ENCODE measurements around the gene SCO1.

The SCO1 gene

DNA sequence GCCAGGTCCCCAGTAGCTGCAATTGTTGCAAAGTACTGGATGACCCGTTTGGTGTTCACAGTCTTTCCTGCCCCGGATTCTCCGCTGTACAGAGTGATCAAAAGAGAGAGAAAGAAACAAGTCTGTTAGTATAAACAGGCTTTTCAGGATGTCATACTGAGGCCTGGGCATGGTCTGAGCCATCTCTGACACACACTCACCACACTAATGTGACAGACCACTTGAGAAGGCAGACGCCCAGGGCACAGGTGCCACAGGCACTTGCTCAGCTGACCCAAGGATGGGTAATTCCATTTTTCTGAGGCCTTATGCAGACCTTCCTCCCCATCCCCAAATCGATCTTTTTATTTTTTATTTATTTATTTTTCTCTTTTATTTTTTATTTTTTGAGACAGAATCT is 47.7 kb downstream of the SCO1 start:
- DNase-seq, result no peak

DNA sequence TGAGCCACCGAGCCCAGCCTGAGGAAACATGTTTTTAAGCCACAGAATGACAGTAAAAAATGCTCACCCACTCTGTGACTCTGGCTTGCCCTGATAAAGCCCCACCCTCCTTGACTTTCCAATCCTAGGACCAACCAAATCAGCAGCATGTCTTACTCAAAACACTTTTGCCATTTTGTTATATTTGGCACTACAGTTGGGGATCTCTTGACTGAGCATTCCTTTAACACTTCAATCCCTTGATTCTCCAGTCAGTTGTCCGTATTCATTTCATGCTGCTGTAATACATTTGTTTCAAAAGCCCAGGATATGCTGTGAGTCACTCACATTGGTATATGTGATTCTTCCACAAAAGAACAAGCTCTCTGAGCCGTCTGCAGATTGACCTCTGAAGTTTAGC is 48.4 kb downstream of the SCO1 start:
- no peak for DNase-seq

DNA sequence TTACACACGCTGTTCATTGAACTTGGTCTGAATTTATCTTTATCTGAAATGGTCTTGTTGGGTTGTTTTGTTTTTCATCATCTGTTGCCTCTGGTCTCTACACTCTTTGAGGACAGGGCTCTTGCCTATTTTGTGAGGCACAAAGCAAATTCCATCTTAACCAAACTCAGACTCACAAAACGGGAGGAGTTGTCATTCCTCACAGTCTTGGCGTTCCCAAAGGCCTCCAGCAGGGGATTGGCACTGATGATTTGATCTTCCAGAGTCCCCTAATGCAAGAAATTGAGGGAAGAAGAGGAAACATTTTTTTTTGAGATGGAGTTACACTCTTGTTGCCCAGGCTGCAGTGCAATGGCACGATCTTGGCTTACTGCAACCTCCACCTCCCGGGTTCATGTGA is 49.0 kb downstream of the SCO1 start:
- DNase-seq, result no peak

GRCh38 chr17:10646392-10646990 is 50.8 kb downstream of the SCO1 start:
- DNase-seq, result no peak

DNA sequence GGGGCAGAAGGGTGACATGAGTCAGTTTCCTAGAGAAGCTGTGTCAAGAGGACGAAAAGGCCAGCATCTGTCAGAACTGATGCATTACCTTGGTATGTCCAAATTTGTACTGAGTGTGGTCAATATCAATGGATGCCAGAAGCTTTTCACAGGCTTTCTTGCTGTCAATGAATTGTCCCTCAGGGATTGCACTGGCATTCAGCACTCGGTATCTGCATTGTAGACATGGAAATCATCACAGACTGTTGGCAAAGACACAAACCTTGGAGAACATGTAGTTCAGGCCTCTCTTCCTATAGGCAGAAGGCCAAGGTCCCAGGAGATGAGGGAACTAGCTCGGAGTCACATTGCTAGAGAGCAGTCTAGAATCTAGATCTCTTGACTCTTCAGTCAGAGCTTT is 56.9 kb downstream of the SCO1 start:
- no peak for DNase-seq

GRCh38 chr17:10638151-10638550 is 59.2 kb downstream of the SCO1 start:
- no peak for DNase-seq

DNA sequence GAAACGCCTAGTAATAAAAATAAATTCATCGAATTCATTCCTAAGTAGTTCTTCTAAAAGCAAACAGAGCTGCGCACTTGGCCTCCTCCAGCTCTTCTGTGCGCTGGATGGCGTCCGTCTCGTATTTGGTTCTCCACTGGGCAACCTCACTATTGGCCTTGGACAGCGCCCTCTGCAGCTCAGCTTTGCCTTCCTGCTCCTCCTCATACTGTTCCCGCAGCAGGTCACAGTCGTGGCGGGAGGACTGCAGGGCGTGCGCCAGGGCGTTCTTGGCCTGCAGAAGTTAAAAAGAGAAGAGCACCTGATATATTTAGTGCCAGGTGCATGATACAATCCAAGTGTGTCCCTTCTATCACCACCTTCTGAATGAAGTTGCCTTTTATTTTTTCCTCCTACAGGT is 62.0 kb downstream of the SCO1 start:
- DNase-seq, result no peak

- no peak for DNase-seq
These were observed 63.5 kb downstream of the SCO1 start for GRCh38 chr17:10633738-10634379.

DNA sequence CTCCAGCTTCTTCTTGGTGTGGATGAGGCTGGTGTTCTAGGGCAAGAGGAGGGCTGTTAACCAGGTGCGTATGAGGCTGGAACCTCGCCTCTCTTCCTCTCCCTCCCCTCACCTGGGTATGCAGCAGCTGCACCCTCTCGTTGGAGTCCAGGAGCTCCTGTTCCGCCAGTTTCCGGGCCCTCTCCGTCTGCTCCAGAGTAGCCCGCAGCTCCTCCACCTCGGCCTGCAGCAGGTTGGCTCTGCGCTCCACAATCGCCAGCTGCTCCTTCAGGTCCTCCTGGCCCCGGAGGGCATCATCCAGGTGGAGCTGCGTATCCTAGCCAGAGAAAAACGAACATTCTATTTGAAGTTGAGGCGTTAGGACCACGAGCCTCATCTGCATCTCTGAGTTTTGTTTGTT is 65.6 kb downstream of the SCO1 start:
- no peak for DNase-seq

DNA sequence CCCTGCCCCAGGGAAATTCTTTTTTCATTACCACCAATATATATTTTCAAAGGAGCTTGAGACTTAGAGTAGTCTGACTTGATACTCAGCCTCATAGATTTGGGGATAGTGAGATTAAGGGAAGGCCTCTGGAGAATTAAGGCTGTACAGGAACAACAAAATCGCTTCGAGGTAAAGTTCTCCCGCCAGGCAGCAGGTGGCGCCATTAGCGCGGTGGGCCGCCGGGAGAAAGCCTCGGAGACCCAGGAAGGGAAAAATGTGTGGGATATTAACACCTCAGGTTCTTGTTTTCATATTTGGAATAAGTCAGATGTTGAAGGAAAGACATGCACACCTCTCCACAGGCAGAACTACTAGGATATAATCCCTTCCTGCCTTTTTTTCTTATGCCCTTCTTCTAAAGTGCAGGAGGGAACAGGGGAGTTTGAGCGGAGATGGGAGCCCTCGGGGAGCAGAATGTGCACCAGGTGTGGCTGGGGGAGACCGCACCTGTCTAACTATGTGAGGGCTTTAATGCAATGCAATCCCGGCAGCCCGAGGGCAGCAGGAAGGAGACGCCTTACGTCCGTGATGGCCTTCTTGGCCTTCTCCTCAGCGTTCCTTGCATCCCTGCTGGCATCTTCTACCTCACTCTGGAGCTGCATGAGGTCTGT is 66.2 kb downstream of the SCO1 start:
- DNase-seq, result no peak

DNA sequence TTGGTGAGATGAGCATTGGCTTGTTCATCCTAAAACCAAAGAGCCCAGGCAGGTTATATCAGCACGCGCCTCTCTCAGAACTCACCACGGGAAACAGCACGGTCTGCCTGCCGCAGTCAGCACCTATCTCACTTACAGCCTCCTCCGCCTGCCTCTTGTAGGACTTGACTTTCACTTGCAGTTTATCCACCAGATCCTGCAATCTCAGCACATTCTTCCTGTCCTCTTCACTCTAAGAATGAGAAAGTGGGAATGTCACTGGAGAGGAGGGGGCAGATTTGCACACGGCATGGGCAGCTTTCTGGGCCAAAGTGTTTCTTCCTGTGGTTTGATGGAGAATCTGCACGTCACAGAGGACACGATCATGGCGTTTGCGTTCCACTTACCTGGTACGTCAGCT is 67.6 kb downstream of the SCO1 start:
- no peak for DNase-seq

DNA sequence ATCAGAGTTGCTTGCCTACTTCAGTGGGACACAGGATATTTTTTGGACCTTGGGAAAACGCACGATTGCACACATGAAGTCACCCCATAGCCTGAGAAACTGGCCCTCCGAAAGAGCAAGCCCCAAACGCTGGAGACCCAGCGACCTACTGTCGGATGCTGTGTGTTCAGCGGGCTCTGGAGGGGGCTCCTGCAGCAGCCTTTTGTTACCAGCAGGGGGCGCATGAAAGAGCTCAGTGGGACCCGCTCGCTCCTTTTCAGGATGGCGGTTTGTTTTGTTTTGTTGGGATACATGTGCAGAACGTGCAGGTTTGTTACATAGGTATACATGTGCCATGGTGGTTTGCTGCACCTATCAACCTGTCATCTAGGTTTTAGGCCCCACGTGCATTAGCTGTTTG is 68.6 kb downstream of the SCO1 start:
- DNase-seq, result no peak

GRCh38 chr17:10626390-10626789 is 70.9 kb downstream of the SCO1 start:
- no peak for DNase-seq

DNA sequence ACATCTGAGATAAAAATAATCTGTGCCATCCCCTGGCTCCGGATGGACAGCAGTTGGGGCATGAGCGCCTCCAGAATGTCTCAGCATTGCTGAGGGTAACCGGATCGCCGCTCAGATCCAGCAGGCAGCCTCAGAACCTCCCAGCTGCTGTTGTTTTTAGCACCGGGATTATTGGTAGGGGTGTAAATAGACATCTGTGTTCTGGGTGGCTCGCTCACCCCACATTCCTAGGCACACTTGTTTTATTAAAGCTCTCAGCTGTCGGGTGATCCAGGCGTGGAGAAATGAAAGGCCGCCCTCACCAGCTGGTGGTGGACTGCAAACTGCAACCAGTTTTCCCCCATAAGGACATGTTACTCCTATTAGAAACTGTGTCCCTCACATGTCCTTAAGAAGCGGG is 72.4 kb downstream of the SCO1 start:
- peak; percentile 84 for DNase-seq

DNA sequence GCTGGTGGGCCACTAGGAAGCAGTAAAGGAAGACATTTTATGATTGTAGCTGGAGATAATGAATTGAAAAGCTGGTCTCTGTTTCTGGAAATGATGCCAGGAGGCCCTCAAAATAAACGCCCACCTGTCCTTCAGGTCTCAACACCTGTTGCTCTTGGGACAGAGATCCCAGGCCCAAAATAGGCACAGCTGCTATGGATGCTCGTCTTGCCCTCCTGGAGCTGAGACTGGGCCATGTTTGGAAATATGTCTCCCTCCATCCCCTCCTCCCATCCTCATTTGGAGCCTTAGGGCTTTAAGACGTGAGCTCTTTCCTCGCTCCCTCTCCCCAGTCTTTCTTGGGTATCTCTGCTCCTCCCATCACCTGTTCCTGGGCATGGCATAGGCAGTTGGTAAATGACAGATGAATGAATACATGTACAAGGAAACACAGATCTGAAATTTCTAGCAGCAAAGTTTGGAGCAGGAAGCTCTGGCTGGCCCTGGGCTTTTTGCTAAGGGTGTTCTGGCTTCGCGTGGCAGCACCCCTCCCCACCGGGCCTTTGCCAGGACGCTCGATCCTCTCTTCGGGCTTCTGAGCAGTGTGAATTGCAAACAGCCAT is 73.5 kb downstream of the SCO1 start:
- DNase-seq, result no peak

- no peak for DNase-seq
These were observed 74.5 kb downstream of the SCO1 start for GRCh38 chr17:10622617-10623485.

Measured in NCI-H524 treated with DMSO at 0.1 percent for 48 hours (cell line).